Peyer's patch (tissue), 4 donors: ENCODE measurements around the gene SLC51B.

Experiments used
- CTCF ChIP-seq, 6 experiments: fragments of 450-650 bp in 4 of 6; fragments of 200-600 bp in 2 of 6; sonication (generic) in 1 of 6; IDR thresholded peaks; one replicate each; pipeline ENCODE4 v1.5.1; 2017 to 2019; ENCODE audit warnings: antibody characterized with exemption in 6 of 6, mild to moderate bottlenecking in 3 of 6, moderate library complexity in 1 of 6
- POLR2A ChIP-seq, 2 donors: fragments of 450-650 bp; IDR thresholded peaks; one replicate each; pipeline ENCODE4 v1.5.1; 2017; ENCODE audit warnings: antibody characterized with exemption in 2 of 2, mild to moderate bottlenecking in 2 of 2, moderate library complexity in 2 of 2

GRCh38 chr15:65058394-65059368, 13.5 kb downstream of the SLC51B start:
- TF ChIP-seq CTCF (IDR thresholded peaks at IDR 0.05) (no peak), POLR2A (IDR thresholded peaks at IDR 0.05) (no peak)
